Measurements from ENCODE around the gene PON3. TPM values are rescaled to one million over a fixed set of nuclear protein-coding genes. Genes with fewer than 3 reads are reported as not detected.

Gene PON3
- total RNA-seq, 4 donors from 2014 or later: 0.40 to 2.5 (median 1.9) TPM; not detected in 1

GRCh38 chr7:95373323-95373722, 22.9 kb downstream of the PON3 start:
- TF ChIP-seq POLR2A (IDR thresholded peaks at IDR 0.05) (no peak), CTCF (IDR thresholded peaks at IDR 0.05) (no peak)
- no peak for DNase-seq
- Histone ChIP-seq H3K4me3 (no peak overlapping the region), H3K36me3 (no peaks in the 10 kb centered on the region), H3K9me3 (no peaks in the 10 kb centered on the region), H3K27ac (no peak overlapping the region), H3K4me1 (no peaks in the 10 kb centered on the region), H3K27me3 (no peaks in the 10 kb centered on the region)
- 83 to 91% methylated on average over 4 of the region's 4 CpGs for WGBS, 2 donors
- intact Hi-C loops (cut with DNase I): no loop called here

GRCh38 chr7:95368235-95368634, 27.9 kb downstream of the PON3 start:
- no peaks in the 10 kb centered on the region for H3K36me3 ChIP-seq
- H3K9me3 ChIP-seq: no peaks in the 10 kb centered on the region
- H3K27me3 ChIP-seq: peaks cover 0 to 29% (median 0%) of the 10 kb centered on the region in 4 donors
- no peak overlapping the region for H3K27ac ChIP-seq
- TF ChIP-seq CTCF (IDR thresholded peaks at IDR 0.05) (no peak), POLR2A (IDR thresholded peaks at IDR 0.05) (no peak)
- no peak overlapping the region for H3K4me3 ChIP-seq
- intact Hi-C loops (cut with DNase I): no loop called here
- H3K4me1 ChIP-seq: peaks cover 0 to 20% (median 2%) of the 10 kb centered on the region in 3 donors
- DNase-seq: no peak
- WGBS, 2 donors: 48 to 65% methylated on average over 3 of the region's 3 CpGs

- intact Hi-C loops (cut with DNase I): no loop called here
Measured at GRCh38 chr7:95367606-95368005, 28.6 kb downstream of the PON3 start.

GRCh38 chr7:95365151-95365550, 31.0 kb downstream of the PON3 start:
- H3K36me3 ChIP-seq: no peaks in the 10 kb centered on the region
- no peak for DNase-seq
- H3K9me3 ChIP-seq: no peaks in the 10 kb centered on the region
- no peak overlapping the region for H3K27ac ChIP-seq
- intact Hi-C loops (cut with DNase I): no loop called here
- peaks cover 0 to 20% (median 2%) of the 10 kb centered on the region in 3 donors for H3K4me1 ChIP-seq
- 79 to 100% methylated on average over 1 of the region's 1 CpG for WGBS, 2 donors
- TF ChIP-seq POLR2A (IDR thresholded peaks at IDR 0.05): no peak
- TF ChIP-seq CTCF (IDR thresholded peaks at IDR 0.05): no peak
- H3K4me3 ChIP-seq: no peak overlapping the region
- peaks cover 0 to 41% (median 0%) of the 10 kb centered on the region in 4 donors for H3K27me3 ChIP-seq

More at GRCh38 chr7:95367606-95368005, 28.6 kb downstream of the PON3 start:
- peaks cover 0 to 20% (median 2%) of the 10 kb centered on the region in 3 donors for H3K4me1 ChIP-seq
- no peak overlapping the region for H3K4me3 ChIP-seq
- DNase-seq: no peak
- H3K27ac ChIP-seq: no peak overlapping the region
- H3K9me3 ChIP-seq: no peaks in the 10 kb centered on the region
- no peak for TF ChIP-seq POLR2A (IDR thresholded peaks at IDR 0.05)
- TF ChIP-seq CTCF (IDR thresholded peaks at IDR 0.05): no peak
- no peaks in the 10 kb centered on the region for H3K36me3 ChIP-seq
- 46 to 50% methylated on average over 1 of the region's 1 CpG for WGBS, 2 donors
- peaks cover 0 to 35% (median 0%) of the 10 kb centered on the region in 4 donors for H3K27me3 ChIP-seq

- no peak overlapping the region for H3K4me3 ChIP-seq
- peaks cover 0 to 10% (median 5%) of the 10 kb centered on the region in 3 donors for H3K9me3 ChIP-seq
- no peak for DNase-seq
- H3K27ac ChIP-seq: no peak overlapping the region
- peaks cover 0 to 5% (median 0%) of the 10 kb centered on the region in 3 donors for H3K4me1 ChIP-seq
- WGBS, 2 donors: 42 to 54% methylated on average over 3 of the region's 3 CpGs
- no peaks in the 10 kb centered on the region for H3K36me3 ChIP-seq
- intact Hi-C loops (cut with DNase I): no loop called here
- H3K27me3 ChIP-seq: peaks cover 0 to 11% (median 0%) of the 10 kb centered on the region in 4 donors
- no peak for TF ChIP-seq POLR2A (IDR thresholded peaks at IDR 0.05)
- TF ChIP-seq CTCF (IDR thresholded peaks at IDR 0.05): no peak
Measured at GRCh38 chr7:95357623-95358022, 38.6 kb downstream of the PON3 start.

Data from esophagus squamous epithelium (tissue), 5 donors.